Kidney tubule cell (primary cell): ENCODE results near the gene WNT7A.
A peak's percentile ranks its signal among the peaks of the same experiment; 100 is the strongest.

Experiments
- DNase-seq: peaks from one replicate; pipeline ENCODE4 v3.0.0-alpha.2; 2018; ENCODE audit warnings: low spot score

WNT7A gene

DNA sequence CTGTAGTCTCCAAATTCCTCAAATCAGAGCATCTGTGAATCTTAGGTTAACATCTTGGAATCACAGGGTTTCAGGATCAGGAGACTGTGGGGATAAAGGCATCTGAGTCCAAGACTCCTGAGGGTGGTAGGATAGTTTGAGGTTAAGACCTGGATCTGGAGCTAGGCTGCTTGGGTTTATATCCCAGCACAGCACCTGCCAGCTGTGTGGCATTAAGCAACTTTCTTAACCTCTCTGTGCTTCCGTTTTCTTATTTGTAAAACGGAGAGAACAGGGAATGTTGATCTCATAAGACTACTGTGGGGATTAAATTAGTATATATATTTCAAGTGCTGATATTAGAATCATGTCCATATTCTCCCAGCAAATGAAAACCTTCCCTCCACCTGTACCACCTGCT is 33.6 kb downstream of the WNT7A start:
- DNase-seq, result no peak

DNA sequence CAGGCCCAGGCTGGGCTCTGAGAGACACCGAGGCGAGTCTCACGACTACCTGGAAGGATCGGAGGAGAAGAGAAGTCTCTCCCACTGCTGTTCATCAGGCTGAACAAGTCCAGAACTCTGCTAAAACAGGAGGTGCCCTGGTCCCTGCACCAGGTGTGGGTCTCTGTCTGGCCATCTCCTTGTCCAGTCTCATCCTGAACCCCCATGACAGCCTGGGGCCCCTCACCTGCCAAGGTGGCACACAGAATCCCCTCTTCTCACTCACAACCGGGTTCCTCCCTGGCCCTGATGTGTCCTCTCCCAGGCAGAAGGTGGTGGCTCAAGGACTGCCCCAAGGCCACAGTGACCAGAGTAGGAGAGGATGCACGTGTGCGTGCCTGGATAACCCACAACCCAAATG is 34.1 kb downstream of the WNT7A start:
- DNase-seq, result no peak

DNA sequence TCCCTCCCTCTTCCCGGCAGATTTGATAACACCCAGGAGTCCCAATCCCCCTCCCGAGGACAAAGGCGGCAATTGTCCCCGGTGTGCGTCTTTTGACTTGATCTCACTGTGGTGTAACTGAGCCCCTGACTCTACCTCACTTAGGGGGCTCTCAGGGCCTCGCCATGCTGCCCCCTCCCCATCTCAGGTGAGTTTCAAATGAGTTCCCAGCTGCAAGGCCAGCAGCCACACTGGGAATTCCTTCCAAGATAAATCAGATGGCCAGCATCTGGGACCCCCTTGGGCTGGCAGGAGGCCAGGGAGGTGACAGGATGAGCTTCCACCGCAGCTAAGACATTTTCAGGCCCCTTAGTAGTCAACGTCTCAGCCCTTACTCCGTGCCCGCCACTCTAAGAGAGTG is 35.0 kb downstream of the WNT7A start:
- no peak for DNase-seq

DNA sequence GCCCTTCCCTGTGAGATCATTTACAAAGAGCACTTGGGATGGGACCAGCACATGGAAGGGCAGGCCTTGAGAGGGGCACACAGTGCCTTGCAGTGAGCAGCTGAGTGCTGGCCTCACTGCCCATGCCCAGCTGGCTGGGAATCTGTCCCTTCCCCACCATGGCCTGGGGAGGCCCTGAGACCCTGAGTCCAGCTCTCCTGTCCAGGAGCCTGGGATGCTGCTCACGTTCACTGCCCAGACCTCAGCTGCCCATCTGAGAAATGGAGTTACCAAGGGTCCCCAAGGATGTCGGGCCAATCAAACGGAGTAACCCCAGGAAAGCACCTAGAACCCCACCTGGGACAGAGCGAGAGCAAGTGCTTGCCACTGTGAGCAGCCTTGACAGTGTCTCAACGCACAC is 35.6 kb downstream of the WNT7A start:
- no peak for DNase-seq

DNA sequence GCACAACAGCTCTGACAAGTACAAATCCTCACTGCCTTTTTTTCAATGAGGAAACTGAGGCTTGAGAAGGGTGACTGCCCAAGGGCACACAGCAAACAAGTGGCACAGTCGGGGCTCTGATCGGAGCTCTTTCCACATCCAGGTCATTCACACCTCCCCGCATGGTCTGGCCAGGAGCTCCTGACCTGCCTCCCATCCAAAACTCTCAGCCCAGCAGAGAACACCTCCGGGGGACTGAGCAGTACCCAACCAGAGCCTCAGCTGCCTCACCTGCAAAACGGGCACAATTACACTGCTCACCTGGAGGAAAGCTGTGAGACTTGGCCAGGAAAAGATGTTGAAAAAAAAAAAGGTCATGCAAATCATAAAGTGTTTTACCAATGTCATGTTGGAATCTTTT is 36.5 kb downstream of the WNT7A start:
- no peak for DNase-seq

DNA sequence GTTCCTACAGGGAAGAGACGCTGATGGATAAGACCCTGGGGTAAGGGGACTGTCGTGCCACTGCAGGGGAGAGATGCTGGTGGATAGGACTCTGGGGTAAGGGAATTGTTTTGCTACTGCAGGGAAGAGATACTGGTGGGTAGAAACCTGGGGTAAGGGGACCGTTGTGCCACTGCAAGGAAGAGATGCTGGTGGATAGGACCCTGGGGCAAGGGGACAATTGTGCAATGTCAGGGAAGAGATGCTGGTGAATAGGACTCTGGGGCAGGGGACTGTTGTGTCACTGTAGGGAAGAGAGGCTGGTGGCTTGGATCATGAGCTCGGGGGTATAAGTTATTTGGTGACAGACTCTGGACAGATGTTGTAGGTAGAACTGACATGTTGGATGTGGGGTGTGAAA is 37.6 kb downstream of the WNT7A start:
- DNase-seq, result no peak

DNA sequence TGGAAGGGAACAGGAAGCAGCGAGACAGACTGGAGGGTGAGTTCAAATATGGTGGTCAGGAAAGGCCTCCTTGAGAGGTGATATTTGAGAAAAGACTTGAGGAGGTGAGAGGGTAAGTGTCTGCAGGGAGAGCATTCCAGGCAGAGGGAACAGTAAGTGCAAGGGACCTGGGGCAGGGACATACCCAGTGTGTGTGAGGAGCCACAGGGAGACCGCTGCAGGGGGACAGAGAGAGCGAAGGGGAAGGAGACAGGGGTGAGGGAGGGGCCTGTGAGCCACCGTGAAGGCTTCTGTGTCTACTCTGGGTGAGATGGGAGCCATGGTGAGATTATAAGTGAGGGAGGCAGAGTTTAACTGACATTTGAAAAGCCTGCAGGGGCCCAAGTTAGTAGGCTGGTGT is 38.0 kb downstream of the WNT7A start:
- no peak for DNase-seq

DNA sequence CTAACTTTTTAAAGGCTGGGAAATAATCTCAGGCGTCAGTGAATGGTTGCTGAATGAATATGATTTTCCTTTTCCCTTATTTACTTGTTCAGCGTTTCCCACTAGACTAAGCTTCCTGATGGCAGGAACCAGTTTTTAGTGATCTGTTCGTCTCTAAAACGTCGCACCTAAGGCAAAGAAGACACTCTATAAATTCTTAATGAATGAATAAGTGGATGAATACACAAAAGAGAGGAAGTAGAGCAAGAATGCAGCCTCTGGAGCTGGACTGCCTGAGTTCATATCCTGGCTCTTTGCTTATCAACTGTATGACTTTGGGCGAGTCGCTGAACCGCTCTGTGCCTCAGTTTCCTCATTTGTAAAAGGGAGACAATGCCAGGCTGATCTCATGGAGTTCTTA is 38.7 kb downstream of the WNT7A start:
- DNase-seq, result peak; percentile 71

DNA sequence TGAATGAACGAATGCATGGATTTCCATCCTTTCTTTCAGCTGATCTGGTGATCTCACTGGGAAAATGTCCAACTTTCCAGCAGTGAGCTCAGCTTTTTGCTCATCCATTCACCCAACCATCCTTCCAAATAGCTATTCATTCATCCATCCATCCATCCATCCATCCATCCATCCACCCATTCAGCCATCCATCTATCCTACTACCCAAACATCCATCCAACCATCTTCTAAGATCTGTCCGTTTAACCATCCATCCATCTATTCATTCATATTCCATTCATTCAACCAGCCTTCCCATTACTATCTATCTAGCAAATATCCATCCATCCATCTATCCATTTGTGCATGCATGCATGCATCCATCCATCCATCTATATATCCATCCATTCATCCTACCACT is 39.4 kb downstream of the WNT7A start:
- no peak for DNase-seq

DNA sequence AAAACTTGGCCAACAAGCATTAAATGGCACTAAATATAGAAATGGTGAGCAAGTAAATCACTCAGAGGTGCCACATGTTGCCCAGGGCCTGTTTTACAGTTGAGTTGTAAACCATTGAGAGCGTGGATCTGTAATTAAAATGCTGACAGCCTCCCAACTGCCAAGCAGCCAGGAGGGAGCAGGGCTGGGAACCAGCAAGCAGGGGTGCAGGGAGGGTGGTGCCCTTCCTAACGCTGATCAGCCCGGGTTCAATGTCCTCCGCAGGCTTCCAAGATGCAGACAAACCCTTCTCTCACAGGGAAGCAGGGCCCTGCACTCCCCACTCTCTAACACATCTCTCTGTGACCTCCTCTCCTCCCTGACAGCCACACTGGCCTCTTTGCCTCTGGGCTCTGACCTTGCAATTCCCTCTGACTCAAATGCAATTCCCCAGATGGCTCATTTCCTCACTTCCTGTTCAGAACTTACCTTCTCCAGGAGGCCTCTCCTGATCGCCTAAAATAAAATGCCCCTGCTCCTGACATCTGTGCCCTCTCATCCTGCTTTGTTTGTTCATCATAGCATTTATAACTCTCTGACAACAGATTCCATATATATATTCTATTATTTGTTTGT is 40.0 kb downstream of the WNT7A start:
- DNase-seq, result peak; percentile 55

DNA sequence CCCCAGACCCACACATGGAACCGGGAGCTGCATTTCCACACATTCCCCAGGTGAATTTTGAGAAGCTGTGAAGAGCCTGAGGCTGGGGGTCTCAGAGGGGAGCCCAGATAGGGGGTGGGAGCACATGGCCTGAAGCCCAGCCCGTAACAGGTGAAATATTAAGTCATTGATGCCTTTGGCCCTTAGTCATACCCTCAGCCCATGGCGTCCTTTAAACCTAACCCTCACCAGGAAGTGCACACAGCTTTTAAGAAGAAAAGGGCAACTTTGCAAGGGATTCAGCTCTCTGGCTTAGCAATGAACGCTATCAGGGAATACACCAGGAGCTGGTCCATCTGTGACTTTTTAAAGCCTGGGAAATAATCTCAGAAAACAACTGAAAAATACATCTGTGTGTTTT is 40.6 kb downstream of the WNT7A start:
- peak; percentile 71 for DNase-seq

DNA sequence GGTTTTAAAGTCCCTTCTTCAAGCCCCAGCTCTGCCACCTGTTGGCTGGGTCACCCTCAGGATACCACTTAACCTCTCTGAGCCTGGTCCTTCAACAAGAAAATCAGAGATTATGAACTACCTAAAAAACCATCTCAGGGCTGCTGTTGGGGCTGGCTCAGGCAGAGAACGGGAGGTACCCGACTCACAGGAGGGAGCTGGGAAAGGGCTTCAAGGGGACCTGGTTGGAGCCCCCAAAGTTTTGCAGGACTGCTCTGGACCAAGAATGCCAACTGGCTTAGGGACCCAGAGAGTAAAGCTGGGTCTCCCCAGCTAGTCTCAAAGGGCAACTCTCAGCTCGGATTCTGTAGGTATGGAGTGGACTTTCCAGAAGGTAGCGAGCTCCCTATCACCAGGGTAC is 41.5 kb downstream of the WNT7A start:
- DNase-seq, result no peak

DNA sequence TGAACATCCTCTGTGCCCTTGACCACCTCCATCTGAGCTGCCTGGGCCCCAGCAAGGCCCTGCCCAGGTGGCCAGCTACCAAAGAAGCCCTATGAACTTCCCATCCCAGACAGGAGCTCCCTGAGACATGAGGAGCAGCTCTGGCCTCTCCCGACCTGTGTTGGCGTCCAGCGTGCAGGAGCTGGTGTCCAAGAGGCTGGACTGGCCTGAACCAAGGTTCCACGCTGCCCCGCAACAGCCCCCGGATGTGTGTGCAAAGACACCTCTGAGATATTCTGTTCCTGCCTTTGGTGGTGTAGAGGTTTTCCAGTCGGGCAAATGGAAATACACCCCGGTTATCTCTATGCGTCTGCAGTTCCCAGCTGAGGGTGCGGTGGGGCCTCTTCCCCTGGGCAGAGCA is 42.1 kb downstream of the WNT7A start:
- DNase-seq, result no peak

DNA sequence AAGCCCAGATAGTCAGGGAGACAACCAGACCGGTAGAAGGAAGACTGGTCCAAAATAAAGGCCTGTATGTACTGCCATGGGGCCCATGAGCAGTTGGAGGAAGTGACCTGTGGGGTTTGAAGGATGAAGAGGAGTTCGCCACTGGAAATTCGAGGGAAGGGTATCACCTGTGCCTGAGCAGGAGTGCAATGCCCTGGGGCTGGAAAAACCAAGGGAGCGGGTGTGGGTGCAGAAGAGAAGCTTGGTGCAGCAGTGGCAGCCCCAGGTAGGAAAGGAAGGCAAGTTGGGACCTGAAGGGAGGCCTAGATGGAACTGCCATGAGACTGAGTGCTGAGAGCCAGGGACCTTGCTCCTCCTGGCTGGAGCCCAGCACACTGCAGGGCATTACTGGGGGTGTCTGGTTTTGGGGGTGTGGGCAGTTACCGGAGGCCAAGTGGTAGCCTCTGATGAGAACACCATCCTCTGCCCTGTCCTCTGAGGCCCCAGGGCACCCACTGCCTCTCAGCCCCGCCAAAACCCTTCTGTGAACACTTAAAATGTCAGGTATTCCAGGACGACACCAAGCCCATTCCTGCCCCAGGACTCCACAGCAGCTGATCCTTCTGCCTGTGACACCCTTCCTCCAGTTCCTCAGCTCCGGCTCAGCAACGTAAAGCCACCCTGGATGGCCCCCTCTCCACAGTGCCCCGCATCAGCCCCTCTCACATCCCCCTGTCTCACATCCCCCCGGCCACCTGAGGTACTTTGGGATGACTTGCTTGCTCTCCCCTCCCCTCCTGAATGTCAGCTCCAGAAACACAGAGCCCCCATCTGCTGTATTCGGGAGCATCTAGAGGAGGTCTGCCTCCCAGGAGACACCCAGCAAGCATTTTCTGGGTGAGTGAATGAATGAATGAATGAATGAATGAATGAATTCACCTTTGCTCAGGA is 42.9 kb downstream of the WNT7A start:
- no peak for DNase-seq

DNA sequence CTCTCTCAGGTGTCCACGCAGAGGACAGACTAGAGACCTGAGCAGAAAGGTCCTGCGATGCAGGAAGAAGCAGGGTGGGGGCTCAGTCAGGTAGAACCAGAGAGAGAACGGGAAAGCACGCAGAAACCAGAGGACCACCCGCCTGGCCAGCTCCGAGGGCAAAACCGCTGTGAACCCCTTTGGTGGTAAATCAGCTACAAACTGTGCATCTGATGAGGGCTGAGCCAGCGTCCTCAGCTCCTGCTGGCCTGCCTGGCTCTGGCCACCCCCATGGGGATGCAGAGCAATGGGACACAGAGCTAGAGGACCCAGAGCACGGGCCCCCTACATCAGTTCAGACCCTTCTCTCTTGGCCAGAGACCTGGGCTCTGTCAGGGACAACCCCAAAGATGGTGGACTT is 44.6 kb downstream of the WNT7A start:
- DNase-seq, result no peak

DNA sequence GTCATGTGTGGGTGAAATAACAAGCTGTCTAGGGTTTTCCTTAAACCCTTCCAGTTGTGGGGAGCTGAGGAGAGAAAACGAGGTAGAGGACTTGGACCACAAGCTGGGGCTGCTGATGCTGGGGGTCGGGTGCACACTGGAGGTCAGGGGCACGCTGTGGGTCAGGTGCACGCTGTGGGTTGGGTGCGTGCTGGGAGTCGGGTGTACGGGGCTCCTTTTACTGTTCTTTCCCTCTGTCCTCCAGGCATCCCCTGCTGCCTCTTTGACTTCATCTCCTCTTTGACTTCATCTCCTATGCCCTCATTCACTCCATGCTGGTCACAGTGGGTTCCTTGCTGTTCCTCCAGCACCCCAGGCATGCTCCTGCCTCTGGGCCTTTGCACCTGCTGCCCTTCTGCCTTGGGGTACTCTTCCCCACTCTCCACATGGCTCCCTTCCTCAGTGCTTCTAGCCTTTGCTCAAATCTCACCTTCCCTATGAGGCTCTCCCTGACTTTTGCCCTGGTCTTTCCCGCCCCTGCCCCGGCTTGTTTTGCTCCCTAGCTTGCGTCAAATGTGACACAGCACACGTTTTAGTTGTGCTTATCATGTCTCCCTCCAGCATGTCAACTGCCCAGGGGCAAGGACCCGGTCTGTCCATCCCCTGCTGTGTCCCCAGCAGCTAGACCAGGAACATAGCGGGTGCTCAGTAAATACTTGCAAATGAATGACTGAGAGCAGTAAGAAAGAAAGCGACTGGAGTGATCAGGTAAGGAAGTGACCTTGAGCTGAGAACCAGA is 45.4 kb downstream of the WNT7A start:
- DNase-seq, result no peak

DNA sequence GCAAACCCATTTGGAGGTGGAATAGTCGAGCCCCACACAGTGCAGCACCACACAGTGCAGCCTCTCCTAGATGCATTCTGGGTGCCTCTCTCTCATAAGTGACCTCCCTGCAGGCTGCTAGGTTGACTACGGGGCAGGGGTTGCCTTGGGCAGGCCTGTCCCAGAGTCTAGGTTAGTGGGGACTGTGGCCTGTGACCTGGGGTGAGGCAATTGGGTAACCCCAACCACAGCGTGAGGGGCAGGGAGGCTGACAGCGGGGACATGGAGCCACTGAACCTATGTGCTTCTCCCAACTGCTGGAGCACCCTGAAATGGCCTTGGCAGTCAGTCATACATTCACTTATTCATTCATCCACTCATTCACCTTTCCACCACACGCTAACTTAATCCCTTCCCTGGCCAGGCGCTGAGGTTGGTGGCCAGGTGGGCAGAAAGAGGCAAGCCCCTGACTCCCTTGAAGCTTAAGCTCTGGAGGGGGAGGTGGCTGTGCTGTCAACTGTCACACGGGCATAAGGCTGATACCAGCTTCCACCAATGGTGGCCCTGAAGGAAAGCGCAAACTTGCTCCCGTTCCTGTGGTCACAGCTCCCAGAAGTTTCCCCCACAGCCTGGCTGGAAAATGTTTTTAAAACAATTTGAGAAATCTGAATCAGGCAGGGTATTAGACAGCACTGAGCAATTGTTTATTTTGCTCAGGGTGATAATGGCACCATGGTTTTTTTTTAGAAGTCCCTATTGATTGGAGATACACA is 46.2 kb downstream of the WNT7A start:
- no peak for DNase-seq

DNA sequence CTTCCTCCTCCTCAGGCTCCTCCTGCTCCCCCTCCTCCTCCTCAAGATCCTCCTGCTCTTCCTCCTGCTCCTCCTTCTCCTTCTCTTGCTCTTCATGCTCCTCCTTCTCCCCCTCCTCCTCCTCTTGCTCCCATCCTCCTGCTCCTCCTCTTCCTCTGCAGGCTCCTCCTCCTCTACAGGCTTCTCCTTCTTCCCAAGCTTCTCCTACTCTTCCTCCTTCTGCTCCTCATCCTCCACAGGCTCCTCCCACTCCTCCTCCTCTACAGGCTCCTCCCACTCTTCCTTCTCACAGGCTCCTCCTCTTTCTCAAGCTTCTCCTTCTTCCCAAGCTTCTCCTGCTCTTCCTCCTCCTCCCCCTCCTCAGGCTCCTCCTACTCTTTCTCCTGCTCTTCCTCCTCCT is 47.7 kb downstream of the WNT7A start:
- no peak for DNase-seq

DNA sequence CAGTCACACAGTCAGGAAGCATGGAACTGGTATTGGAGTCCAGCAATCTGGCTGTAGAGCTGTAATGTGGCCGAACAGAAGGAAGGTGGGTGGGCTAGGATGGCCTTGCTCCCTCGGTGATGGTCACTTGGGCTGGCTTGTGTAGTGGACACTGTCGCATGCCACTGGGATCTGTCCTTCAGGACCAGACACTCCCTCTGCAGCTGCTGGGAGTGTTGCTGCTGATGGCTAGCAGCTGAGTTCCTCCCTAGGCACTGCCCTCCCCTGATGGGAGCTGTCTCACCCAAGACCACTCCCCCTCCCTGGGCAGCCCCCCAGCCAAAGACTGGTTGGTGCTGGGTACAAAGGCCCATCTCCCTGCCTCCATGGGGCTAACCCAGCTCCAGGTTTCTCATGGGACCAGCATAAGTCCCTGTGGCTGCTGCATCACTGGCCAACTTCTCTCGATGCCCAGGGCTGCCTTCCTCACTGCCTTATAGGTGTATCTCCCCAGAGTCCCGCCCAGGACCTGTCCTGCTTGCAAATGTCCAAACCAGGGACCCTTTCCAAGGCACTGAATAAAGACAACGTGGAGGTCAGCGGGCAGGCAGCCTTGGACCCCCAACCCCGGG is 48.4 kb downstream of the WNT7A start:
- DNase-seq, result no peak

DNA sequence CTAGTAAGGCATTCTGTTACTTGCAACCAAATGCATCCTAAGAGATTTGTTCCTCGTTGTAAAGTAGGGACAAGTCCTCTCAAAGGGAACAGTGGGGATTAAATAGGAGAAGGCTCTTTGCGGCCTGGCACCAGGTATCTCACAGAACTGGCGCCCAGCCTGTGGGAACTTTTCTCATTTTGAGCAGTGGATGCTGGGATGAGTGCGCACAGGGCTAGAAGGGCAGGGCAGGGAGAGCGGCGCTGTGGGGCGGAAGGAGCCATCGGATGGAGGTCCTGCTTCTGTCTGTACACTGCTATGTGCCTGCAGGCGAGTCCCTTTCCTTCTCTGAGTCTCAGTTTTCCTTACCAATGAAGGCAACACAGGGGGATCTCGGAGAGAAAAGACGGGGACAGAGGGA is 50.6 kb downstream of the WNT7A start:
- DNase-seq, result no peak

DNA sequence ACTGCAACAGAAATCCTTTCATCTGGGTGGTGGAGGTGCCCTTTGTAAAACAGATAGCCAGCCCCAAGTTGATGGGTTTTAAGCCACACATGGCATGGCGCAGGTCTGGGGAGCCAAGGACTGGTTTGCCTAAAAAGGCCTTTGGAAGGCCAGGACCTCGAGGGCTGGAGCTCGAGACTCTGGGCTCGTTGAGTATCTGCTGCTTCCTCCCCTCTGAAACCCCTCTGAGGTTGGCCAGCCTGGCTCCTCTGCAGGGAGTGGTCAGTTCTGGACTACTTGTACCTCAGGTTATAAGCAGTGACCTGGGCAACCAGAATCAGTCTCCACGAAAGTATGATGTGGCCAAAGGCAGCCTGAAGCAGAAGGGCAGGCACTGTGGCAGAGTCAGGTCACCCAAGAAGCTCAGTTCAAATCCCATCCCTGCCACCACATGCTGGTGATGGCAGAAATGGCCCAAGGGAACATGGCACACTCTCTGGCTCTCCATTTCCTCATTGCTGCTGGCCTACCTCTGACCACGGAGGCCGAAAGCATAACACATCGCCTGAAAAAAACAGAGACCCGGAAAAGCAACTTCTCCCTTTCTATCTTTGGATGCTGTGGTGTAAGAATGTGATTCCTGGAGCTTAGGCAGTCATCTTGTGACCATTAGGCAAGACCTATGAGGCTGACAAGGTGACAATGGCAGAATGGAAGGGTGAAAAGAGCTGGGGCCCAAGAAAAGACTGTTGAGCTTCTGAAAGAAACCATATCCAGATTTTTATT is 51.2 kb downstream of the WNT7A start:
- peak; percentile 21 for DNase-seq
